Measurements from ENCODE around the gene MSL3.

The MSL3 gene

GRCh38 chrX:11764602-11765067 lies 6.6 kb downstream of the MSL3 start:
- Histone ChIP-seq H3K4me3 (ENCODE audit: low read depth, low read length) (no peak overlapping the region), H3K9me3 (ENCODE audit: control insufficient read depth, insufficient read depth, low read length) (no peaks in the 10 kb centered on the region), H3K27me3 (ENCODE audit: control insufficient read depth, insufficient read depth, low read length) (no peaks in the 10 kb centered on the region), H3K36me3 (ENCODE audit: control insufficient read depth, insufficient read depth, low read length) (peaks cover 24% of the 10 kb centered on the region), H3K9ac (ENCODE audit: low read depth, low read length) (no peak overlapping the region), H3K4me1 (ENCODE audit: control insufficient read depth, insufficient read depth, low read length) (no peaks in the 10 kb centered on the region)

GRCh38 chrX:11765449-11765848 lies 7.4 kb downstream of the MSL3 start:
- H3K9ac ChIP-seq (ENCODE audit: low read depth, low read length): no peak overlapping the region
- H3K36me3 ChIP-seq (ENCODE audit: control insufficient read depth, insufficient read depth, low read length): peaks cover 24% of the 10 kb centered on the region

GRCh38 chrX:11766487-11766886 lies 8.4 kb downstream of the MSL3 start:
- H3K27me3 ChIP-seq (ENCODE audit: control insufficient read depth, insufficient read depth, low read length): no peaks in the 10 kb centered on the region
- peaks cover 24% of the 10 kb centered on the region for H3K36me3 ChIP-seq (ENCODE audit: control insufficient read depth, insufficient read depth, low read length)
- H3K9ac ChIP-seq (ENCODE audit: low read depth, low read length): no peak overlapping the region
- no peaks in the 10 kb centered on the region for H3K9me3 ChIP-seq (ENCODE audit: control insufficient read depth, insufficient read depth, low read length)
- H3K4me3 ChIP-seq (ENCODE audit: low read depth, low read length): no peak overlapping the region
- H3K4me1 ChIP-seq (ENCODE audit: control insufficient read depth, insufficient read depth, low read length): no peaks in the 10 kb centered on the region

More at GRCh38 chrX:11765449-11765848, 7.4 kb downstream of the MSL3 start:
- Histone ChIP-seq H3K9me3 (ENCODE audit: control insufficient read depth, insufficient read depth, low read length) (no peaks in the 10 kb centered on the region), H3K4me3 (ENCODE audit: low read depth, low read length) (no peak overlapping the region), H3K27me3 (ENCODE audit: control insufficient read depth, insufficient read depth, low read length) (no peaks in the 10 kb centered on the region), H3K4me1 (ENCODE audit: control insufficient read depth, insufficient read depth, low read length) (no peaks in the 10 kb centered on the region)

GRCh38 chrX:11768039-11768438 lies 10.0 kb downstream of the MSL3 start:
- Histone ChIP-seq H3K36me3 (ENCODE audit: control insufficient read depth, insufficient read depth, low read length) (peaks cover 22% of the 10 kb centered on the region), H3K4me1 (ENCODE audit: control insufficient read depth, insufficient read depth, low read length) (no peaks in the 10 kb centered on the region), H3K27me3 (ENCODE audit: control insufficient read depth, insufficient read depth, low read length) (no peaks in the 10 kb centered on the region), H3K9me3 (ENCODE audit: control insufficient read depth, insufficient read depth, low read length) (no peaks in the 10 kb centered on the region), H3K4me3 (ENCODE audit: low read depth, low read length) (no peak overlapping the region), H3K9ac (ENCODE audit: low read depth, low read length) (no peak overlapping the region)

GRCh38 chrX:11770320-11770719 lies 12.3 kb downstream of the MSL3 start:
- Histone ChIP-seq H3K4me1 (ENCODE audit: control insufficient read depth, insufficient read depth, low read length) (no peaks in the 10 kb centered on the region), H3K27me3 (ENCODE audit: control insufficient read depth, insufficient read depth, low read length) (no peaks in the 10 kb centered on the region), H3K9me3 (ENCODE audit: control insufficient read depth, insufficient read depth, low read length) (no peaks in the 10 kb centered on the region), H3K9ac (ENCODE audit: low read depth, low read length) (no peak overlapping the region), H3K4me3 (ENCODE audit: low read depth, low read length) (no peak overlapping the region), H3K36me3 (ENCODE audit: control insufficient read depth, insufficient read depth, low read length) (peaks cover 10% of the 10 kb centered on the region)

- no peaks in the 10 kb centered on the region for H3K27me3 ChIP-seq (ENCODE audit: control insufficient read depth, insufficient read depth, low read length)
- no peaks in the 10 kb centered on the region for H3K4me1 ChIP-seq (ENCODE audit: control insufficient read depth, insufficient read depth, low read length)
- no peaks in the 10 kb centered on the region for H3K9me3 ChIP-seq (ENCODE audit: control insufficient read depth, insufficient read depth, low read length)
- H3K36me3 ChIP-seq (ENCODE audit: control insufficient read depth, insufficient read depth, low read length): no peaks in the 10 kb centered on the region
- H3K4me3 ChIP-seq (ENCODE audit: low read depth, low read length): no peak overlapping the region
- H3K9ac ChIP-seq (ENCODE audit: low read depth, low read length): no peak overlapping the region
Measured at GRCh38 chrX:11778230-11778629, 20.2 kb downstream of the MSL3 start.

GRCh38 chrX:11781133-11781532 lies 23.1 kb downstream of the MSL3 start:
- H3K4me1 ChIP-seq (ENCODE audit: control insufficient read depth, insufficient read depth, low read length): no peaks in the 10 kb centered on the region
- no peak overlapping the region for H3K9ac ChIP-seq (ENCODE audit: low read depth, low read length)
- H3K36me3 ChIP-seq (ENCODE audit: control insufficient read depth, insufficient read depth, low read length): no peaks in the 10 kb centered on the region
- H3K4me3 ChIP-seq (ENCODE audit: low read depth, low read length): no peak overlapping the region
- no peaks in the 10 kb centered on the region for H3K27me3 ChIP-seq (ENCODE audit: control insufficient read depth, insufficient read depth, low read length)
- no peaks in the 10 kb centered on the region for H3K9me3 ChIP-seq (ENCODE audit: control insufficient read depth, insufficient read depth, low read length)

- Histone ChIP-seq H3K27me3 (ENCODE audit: control insufficient read depth, insufficient read depth, low read length) (no peaks in the 10 kb centered on the region), H3K4me1 (ENCODE audit: control insufficient read depth, insufficient read depth, low read length) (no peaks in the 10 kb centered on the region), H3K9ac (ENCODE audit: low read depth, low read length) (no peak overlapping the region), H3K9me3 (ENCODE audit: control insufficient read depth, insufficient read depth, low read length) (no peaks in the 10 kb centered on the region), H3K4me3 (ENCODE audit: low read depth, low read length) (no peak overlapping the region), H3K36me3 (ENCODE audit: control insufficient read depth, insufficient read depth, low read length) (no peaks in the 10 kb centered on the region)
Measured at GRCh38 chrX:11781734-11782370, 23.8 kb downstream of the MSL3 start.

- Histone ChIP-seq H3K9me3 (ENCODE audit: control insufficient read depth, insufficient read depth, low read length) (no peaks in the 10 kb centered on the region), H3K4me3 (ENCODE audit: low read depth, low read length) (no peak overlapping the region), H3K4me1 (ENCODE audit: control insufficient read depth, insufficient read depth, low read length) (no peaks in the 10 kb centered on the region), H3K9ac (ENCODE audit: low read depth, low read length) (no peak overlapping the region), H3K36me3 (ENCODE audit: control insufficient read depth, insufficient read depth, low read length) (no peaks in the 10 kb centered on the region), H3K27me3 (ENCODE audit: control insufficient read depth, insufficient read depth, low read length) (no peaks in the 10 kb centered on the region)
Measured at GRCh38 chrX:11784543-11784942, 26.5 kb downstream of the MSL3 start.

- Histone ChIP-seq H3K27me3 (ENCODE audit: control insufficient read depth, insufficient read depth, low read length) (no peaks in the 10 kb centered on the region), H3K9me3 (ENCODE audit: control insufficient read depth, insufficient read depth, low read length) (no peaks in the 10 kb centered on the region), H3K9ac (ENCODE audit: low read depth, low read length) (no peak overlapping the region), H3K4me1 (ENCODE audit: control insufficient read depth, insufficient read depth, low read length) (no peaks in the 10 kb centered on the region), H3K36me3 (ENCODE audit: control insufficient read depth, insufficient read depth, low read length) (no peaks in the 10 kb centered on the region), H3K4me3 (ENCODE audit: low read depth, low read length) (no peak overlapping the region)
Measured at GRCh38 chrX:11786862-11787261, 28.8 kb downstream of the MSL3 start.

GRCh38 chrX:11787564-11787963 lies 29.5 kb downstream of the MSL3 start:
- Histone ChIP-seq H3K9me3 (ENCODE audit: control insufficient read depth, insufficient read depth, low read length) (no peaks in the 10 kb centered on the region), H3K9ac (ENCODE audit: low read depth, low read length) (no peak overlapping the region), H3K27me3 (ENCODE audit: control insufficient read depth, insufficient read depth, low read length) (no peaks in the 10 kb centered on the region), H3K4me1 (ENCODE audit: control insufficient read depth, insufficient read depth, low read length) (no peaks in the 10 kb centered on the region), H3K4me3 (ENCODE audit: low read depth, low read length) (no peak overlapping the region), H3K36me3 (ENCODE audit: control insufficient read depth, insufficient read depth, low read length) (no peaks in the 10 kb centered on the region)

GRCh38 chrX:11789809-11790208 lies 31.8 kb downstream of the MSL3 start:
- no peaks in the 10 kb centered on the region for H3K27me3 ChIP-seq (ENCODE audit: control insufficient read depth, insufficient read depth, low read length)
- no peak overlapping the region for H3K4me3 ChIP-seq (ENCODE audit: low read depth, low read length)
- peaks cover 2% of the 10 kb centered on the region for H3K4me1 ChIP-seq (ENCODE audit: control insufficient read depth, insufficient read depth, low read length)

More at GRCh38 chrX:11789809-11790208, 31.8 kb downstream of the MSL3 start:
- Histone ChIP-seq H3K9me3 (ENCODE audit: control insufficient read depth, insufficient read depth, low read length) (no peaks in the 10 kb centered on the region), H3K36me3 (ENCODE audit: control insufficient read depth, insufficient read depth, low read length) (no peaks in the 10 kb centered on the region), H3K9ac (ENCODE audit: low read depth, low read length) (no peak overlapping the region)

Measured in iPS-15b (cell line).